ENCODE measurements around the gene MX2. TPM values are rescaled to one million over a fixed set of nuclear protein-coding genes. Genes with fewer than 3 reads are reported as not detected.
"Not testable (repeated sequence)": the region's sequence is repeated elsewhere in the genome, so short reads cannot be mapped to it uniquely, and the experiment has no call there.

Gene MX2
- total and polyA plus RNA-seq, 8 donors, result 1.1 to 31.9 (median 1.9) TPM

DNA sequence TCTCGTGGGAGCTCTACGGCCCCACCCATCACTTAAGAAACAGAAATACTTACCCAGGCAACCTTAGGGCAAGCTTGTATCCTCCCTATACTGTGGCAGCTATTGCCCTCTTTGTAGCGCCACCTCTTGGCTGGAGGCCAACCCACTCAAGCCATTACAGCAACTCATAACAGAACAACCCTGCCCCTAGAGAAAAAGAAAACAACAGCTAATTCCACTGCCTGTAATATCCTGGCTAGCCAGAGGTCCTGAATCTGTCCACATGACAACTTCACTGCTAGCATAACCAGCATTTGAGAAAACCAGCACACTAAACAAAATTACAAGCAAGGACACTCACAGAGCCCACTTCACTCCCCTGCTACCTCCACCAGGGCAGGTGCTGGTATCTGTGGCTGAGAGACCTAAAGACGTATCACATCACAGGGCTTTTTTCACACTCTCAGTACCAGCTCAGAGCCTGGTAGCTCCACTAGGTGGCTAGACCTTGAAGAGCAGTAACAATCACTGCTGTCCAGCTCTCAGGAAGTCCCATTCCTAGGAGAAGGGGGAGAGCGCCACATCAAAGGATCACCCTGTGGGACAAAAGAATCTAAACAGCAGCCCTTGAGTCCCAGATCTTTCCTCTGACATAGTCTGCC, 49.7 kb downstream of the MX2 start:
- H3K9me3 ChIP-seq, result no peaks in the 10 kb centered on the region
- ATAC-seq, result peak; percentile 91

DNA sequence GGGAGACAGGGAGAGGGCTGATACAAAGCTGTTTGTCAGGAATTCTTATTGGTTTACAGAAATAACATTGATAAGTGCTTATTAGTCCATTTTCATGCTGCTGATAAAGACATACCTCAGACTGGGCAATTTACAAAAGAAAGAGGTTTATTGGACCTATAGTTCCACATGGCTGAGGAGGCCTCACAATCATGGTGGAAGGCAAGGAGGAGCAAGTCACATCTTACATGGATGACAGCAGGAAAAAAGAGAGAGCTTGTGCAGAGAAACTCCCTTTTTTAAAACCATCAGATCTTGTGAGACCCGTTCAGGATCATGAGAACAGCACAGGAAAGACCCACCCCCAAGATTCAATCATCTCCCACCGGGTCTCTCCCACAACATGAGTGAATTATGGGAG, 55.7 kb downstream of the MX2 start:
- intact Hi-C loops (cut with DNase I), result not testable (repeated sequence)

More for the DNA sequence above, 49.7 kb downstream of the MX2 start:
- peak in 1 of 4 donors; percentile 65 for DNase-seq
- Histone ChIP-seq H3K27ac (no peak overlapping the region), H3K27me3 (no peaks in the 10 kb centered on the region), H3K36me3 (peaks cover 0 to 45% of the 10 kb centered on the region in 2 donors), H3K4me3 (no peak overlapping the region), H3K4me1 (peaks cover 0 to 7% of the 10 kb centered on the region in 2 donors)
- intact Hi-C loops (cut with DNase I), result no loop called here
- TF ChIP-seq, protein P1, sequence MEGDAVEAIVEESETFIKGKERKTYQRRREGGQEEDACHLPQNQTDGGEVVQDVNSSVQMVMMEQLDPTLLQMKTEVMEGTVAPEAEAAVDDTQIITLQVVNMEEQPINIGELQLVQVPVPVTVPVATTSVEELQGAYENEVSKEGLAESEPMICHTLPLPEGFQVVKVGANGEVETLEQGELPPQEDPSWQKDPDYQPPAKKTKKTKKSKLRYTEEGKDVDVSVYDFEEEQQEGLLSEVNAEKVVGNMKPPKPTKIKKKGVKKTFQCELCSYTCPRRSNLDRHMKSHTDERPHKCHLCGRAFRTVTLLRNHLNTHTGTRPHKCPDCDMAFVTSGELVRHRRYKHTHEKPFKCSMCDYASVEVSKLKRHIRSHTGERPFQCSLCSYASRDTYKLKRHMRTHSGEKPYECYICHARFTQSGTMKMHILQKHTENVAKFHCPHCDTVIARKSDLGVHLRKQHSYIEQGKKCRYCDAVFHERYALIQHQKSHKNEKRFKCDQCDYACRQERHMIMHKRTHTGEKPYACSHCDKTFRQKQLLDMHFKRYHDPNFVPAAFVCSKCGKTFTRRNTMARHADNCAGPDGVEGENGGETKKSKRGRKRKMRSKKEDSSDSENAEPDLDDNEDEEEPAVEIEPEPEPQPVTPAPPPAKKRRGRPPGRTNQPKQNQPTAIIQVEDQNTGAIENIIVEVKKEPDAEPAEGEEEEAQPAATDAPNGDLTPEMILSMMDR (IDR thresholded peaks at IDR 0.05), result peak in 1 of 2 donors; percentile 33

DNA sequence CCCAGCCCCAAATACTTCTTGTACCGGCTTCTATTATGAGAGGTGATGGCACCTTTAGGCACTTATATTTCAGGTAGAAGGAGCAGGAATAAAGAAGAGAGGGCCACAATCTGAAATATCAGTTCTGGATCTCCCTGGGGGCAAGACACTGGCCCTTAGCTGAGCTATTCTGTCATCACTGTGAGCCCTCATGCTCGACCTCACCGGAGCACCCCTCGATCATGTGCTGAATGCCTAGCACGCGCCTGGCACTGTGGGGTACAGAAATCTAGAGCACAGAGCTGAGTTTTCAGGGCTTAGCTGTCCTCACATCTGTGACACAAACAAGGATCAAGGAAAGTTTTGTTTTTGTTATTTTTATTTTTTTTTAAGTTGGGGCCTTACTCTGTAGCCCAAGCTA, 56.6 kb downstream of the MX2 start:
- no peaks in the 10 kb centered on the region for H3K27me3 ChIP-seq
- TF ChIP-seq, protein P1 (IDR thresholded peaks at IDR 0.05), result no peak
- intact Hi-C loops (cut with DNase I), result no loop called here

More for the DNA sequence above, 55.7 kb downstream of the MX2 start:
- peaks cover 7 to 26% of the 10 kb centered on the region in 2 donors for H3K4me1 ChIP-seq
- H3K27ac ChIP-seq, ATAC-seq, H3K4me3 ChIP-seq, H3K36me3 ChIP-seq, H3K27me3 ChIP-seq, H3K9me3 ChIP-seq, DNase-seq: not testable (repeated sequence)

DNA sequence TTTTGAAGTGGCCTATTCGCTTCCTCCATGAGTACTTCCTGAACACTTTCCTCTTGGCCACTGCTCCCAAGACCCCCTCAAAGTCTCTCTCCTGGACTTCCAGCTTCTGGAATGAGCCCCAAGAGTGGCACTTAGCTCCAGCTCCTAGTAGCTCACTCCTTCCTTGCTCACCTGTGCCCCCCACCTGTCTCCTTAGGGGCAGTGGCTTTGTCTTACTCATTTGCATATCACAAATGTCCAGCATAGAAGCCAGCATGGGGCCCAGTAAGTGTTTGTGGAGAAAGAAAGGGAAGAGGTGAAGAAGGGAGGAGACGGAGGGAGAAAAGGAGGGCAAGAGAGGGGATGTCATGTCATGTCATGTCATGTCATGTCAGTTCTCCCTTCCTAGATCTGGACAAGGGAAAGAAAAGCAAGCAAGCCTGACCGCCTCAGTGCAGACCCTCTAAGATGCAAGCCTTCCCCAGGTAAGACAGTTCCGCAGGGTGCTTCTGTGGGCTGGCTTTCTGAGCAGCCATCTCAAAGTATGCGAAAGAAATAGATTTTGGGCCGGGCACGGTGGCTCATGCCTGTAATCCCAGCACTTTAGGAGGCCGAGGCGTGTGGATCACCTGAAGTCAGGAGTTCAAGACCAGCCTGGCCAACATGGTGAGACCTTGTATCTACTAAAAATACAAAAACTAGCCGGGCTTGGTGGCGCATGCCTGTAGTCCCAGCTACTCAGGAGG, 57.3 kb downstream of the MX2 start:
- intact Hi-C loops (cut with DNase I), result no loop called here
- DNase-seq (peak in 1 of 4 donors; percentile 19), ATAC-seq (no peak)
- H3K4me3 ChIP-seq, result no peak overlapping the region
- TF ChIP-seq, protein P1 (IDR thresholded peaks at IDR 0.05), result no peak
- no peaks in the 10 kb centered on the region for H3K27me3 ChIP-seq
- peak overlapping the region in 1 of 2 donors; percentile 93 for H3K27ac ChIP-seq
- H3K36me3 ChIP-seq, result no peaks in the 10 kb centered on the region
- H3K9me3 ChIP-seq, result no peaks in the 10 kb centered on the region
- peaks cover 7 to 38% of the 10 kb centered on the region in 2 donors for H3K4me1 ChIP-seq

More for the DNA sequence above, 56.6 kb downstream of the MX2 start:
- no peaks in the 10 kb centered on the region for H3K9me3 ChIP-seq
- peaks cover 7 to 32% of the 10 kb centered on the region in 2 donors for H3K4me1 ChIP-seq
- H3K27ac ChIP-seq, result peak overlapping the region in 1 of 2 donors; percentile 93
- ATAC-seq, result no peak
- H3K4me3 ChIP-seq, result no peak overlapping the region
- H3K36me3 ChIP-seq, result no peaks in the 10 kb centered on the region
- no peak for DNase-seq

DNA sequence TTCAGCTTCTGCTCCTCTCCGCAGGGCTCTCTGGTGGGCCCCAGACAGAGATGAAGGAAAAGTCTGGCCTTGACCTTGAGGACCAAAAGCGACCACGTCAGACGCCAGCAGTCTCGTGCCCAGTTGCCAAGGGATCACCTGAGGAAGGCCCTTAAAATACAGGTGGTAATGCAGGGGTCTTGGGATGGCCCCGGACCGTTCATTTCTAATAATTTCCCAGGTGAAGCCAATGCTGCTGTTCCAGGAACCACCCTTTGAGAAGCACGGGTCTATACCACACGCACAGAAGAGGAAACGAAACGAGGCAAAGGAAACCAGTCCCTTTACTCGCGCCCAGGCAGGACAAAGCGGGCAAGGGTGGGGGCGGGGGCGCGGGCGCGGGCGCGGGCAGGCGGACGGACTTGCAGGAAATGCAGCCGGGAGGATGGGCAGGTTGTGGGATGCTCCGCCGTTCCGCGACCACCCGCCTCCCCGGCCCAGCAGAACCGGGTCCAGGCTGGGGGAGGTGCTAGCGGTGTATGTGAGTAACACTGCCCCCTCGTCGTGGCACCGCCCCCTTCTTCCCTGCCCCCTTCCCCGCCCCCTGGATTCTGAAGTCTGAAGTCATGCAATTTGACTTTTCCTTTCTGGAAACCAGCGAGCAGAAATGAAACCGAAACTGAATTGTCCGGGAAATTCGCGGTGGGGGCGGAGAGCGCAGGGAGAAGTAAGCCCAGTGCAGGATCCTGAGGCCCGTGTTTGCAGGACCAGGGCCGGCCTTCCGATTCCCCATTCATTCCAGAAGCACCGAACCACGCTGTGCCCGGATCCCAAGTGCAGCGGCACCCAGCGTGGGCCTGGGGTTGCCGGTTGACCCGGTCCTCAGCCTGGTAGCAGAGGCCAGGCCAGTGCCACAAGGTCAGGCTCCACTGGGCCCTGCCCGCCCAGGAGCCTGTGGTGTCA, 58.4 kb downstream of the MX2 start:
- intact Hi-C loops (cut with DNase I), result no loop called here
- peaks cover 7 to 40% of the 10 kb centered on the region in 2 donors for H3K4me1 ChIP-seq

DNA sequence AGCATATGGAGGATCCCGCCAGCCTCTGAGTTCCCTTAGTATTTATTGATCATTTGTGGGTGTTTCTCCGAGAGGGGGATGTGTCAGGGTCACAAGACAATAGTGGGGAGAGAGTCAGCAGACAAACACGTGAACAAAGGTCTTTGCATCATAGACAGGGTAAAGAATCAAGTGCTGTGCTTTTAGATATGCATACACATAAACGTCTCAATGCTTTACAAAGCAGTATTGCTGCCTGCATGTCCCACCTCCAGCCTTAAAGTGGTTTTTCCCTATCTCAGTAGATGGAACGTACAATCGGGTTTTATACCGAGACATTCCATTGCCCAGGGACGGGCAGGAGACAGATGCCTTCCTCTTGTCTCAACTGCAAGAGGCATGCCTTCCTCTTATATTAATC, 59.2 kb downstream of the MX2 start:
- ATAC-seq; H3K27me3 ChIP-seq; DNase-seq; H3K9me3 ChIP-seq; H3K36me3 ChIP-seq; intact Hi-C loops (cut with DNase I): not testable (repeated sequence)
- peak overlapping the region; percentile 53 to 55 for H3K4me3 ChIP-seq
- peak overlapping the region; percentile 91 to 93 for H3K27ac ChIP-seq
- H3K4me1 ChIP-seq, result peaks cover 7 to 48% of the 10 kb centered on the region in 2 donors

More for the DNA sequence above, 58.4 kb downstream of the MX2 start:
- Histone ChIP-seq H3K36me3 (no peaks in the 10 kb centered on the region), H3K27me3 (no peaks in the 10 kb centered on the region), H3K9me3 (no peaks in the 10 kb centered on the region), H3K4me3 (peak overlapping the region; percentile 53 to 55), H3K27ac (peak overlapping the region; percentile 91 to 93)
- ATAC-seq (peak; percentile 92), DNase-seq (peak; percentile 80 to 92 (median 86))
- TF ChIP-seq, protein P1 (IDR thresholded peaks at IDR 0.05), result no peak

All from left lung (tissue), 10 donors.